Head of caudate nucleus (tissue), 42 donors: ENCODE measurements around the gene ZNF865.
A peak's percentile ranks its signal among the peaks of the same experiment; 100 is the strongest.
"Not testable (repeated sequence)": the region's sequence is repeated elsewhere in the genome, so short reads cannot be mapped to it uniquely, and the experiment has no call there.

Experiments used
- DNase-seq, 42 donors: peaks; one replicate each; pipeline versions ENCODE4 v3.0.0 to v3.0.0-alpha.2; 2020 to 2021; ENCODE audit warnings: mixed read lengths in 7 of 42
- intact Hi-C: fragments of 100-400 bp; cut with DNase I; formaldehyde crosslinking; loops from one replicate; pipeline ENCODE4 v1.15.0; 2022

Gene ZNF865

DNA sequence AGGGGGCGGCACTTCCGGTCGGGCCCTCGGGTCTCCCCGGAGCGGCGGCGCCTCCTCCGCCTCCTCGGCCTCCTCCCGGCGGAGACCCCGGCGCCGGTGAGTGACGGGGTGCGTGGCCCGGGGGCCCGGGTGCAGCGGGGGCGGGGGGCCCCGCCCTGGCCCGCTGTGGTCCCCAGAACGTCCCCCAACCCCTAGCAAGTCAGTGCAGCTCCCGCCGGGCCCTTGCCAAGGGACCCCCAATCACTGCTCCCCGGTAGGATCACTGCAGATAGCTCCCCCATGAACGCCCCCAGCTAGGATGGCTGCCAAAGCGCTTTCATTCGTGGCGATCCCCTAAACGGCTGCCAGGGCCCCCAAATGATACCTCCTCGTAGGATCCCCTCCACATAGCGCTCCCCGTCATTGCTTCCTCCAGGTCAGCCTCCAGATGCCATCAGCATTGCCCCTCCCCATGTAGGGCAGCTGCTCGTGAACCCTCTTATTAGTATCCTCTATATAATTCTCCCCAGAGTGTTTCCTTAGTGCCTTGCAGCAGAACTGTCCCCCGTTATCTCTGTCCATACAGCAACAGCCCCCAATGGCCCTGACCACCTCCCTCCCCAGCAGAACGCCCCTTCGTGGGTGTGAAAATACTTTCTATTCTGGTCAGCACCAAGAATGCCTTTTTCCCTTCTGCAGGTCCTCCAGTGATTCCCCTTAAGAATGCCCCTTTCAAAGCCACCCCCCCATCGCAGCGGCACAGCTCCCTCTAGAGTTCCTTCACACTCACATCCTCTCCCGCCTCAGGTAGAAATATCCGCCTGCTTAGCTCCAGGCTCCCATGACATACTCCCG, at the start of gene ZNF865:
Gene ZNF865 (plus strand): TSS at position 11 of the 834 bp plus-strand sequence. CDS start 7,972 bp downstream, outside the sequence.
- intact Hi-C loops, result no loop called here
- DNase-seq, result peak; percentile 43 to 92 (median 78)

DNA sequence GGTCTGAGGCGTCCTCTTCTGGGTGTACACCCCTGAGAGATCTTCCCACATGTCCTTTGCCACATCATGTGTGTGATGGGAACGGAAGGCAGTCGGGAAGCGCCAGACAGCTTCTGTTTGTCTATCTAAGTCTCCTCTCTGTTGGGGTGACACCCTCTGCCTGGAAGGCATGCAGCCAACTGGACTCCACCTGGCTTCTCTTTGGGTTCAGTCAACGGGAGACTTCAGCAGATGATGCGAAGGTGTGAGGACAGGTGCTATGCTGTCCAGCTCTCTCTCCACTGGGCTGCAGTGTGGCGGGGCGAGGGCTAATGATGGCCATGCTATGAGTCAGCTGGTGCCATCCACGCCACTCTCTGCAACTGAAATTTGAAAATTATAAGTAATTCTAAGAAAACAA, 45.8 kb upstream of the ZNF865 start:
- no peak for DNase-seq
- intact Hi-C loops, result no loop called here

DNA sequence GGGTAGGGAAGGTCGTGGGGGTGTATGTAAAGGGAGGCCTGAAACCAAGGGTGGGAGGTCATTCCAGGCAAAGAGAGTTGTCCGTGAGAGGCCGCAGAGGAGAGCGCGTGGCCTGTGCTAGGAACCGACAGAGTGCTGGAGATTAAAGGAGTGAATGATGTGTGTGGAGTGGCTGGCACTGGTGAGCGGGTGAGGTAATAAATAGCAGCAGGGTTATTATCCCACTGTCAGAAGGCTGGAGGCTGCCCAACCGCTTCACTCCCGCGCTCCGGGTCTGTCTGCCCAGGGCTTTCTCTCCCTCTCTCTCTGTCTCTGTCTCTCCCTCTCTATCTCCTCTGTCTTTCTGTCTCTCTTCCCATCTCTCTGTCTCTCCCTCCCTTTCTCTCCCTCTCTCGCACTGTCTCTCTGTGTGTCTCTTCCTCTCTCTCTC, 42.2 kb upstream of the ZNF865 start:
- intact Hi-C loops, result no loop called here
- DNase-seq, result no peak

GRCh38 chr19:55566823-55567222, 38.6 kb upstream of the ZNF865 start:
- DNase-seq, result no peak
- intact Hi-C loops, result no loop called here

DNA sequence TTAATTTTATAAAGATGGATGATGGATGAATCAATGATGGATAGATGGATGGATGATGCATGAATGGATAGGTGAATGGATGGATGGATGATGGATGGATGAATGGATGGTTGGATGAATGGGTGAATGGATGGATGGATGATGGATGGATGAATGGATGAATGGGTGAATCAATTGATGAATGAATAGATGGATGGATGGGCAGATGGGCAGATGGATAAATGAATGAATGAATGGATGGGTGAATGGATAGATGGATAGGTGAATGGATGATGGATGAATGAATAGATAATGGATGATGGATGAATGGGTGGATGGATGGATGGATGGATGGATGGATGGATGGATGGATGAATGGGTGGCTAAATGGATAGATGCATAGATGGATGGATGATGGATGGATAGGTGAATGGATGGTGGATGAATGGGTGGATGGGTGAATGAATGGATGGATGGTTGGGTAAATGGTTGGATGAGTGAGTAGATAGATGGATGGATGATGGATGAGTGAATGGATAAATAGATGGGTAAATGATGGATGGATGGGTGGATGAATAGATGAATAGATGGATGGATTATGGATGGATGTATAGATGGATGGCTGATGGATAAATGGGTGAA, 37.6 kb upstream of the ZNF865 start:
- intact Hi-C loops, result no loop called here
- no peak for DNase-seq

GRCh38 chr19:55569477-55569876, 36.0 kb upstream of the ZNF865 start:
- not testable (repeated sequence) for DNase-seq

DNA sequence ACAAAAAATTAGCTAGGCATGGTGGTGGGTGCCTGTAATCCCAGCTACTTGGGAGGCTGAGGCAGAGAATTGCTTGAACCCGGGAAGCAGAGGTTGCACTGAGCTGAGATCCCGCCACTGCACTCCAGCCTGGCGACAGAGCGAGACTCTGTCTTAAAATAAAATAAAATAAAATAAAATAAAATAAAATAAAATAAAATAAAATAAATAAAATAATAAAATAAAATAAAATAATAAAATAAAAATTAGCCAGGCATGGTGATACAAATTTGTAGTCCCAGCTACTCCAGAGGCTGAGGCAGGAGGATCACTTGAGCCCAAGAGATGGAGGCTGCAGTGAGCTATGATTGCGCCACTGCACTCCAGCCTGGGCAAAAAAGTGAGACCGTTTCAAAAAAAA, 31.5 kb upstream of the ZNF865 start:
- intact Hi-C loops, DNase-seq: not testable (repeated sequence)

More at GRCh38 chr19:55569477-55569876, 36.0 kb upstream of the ZNF865 start:
- intact Hi-C loops, result not testable (repeated sequence)

DNA sequence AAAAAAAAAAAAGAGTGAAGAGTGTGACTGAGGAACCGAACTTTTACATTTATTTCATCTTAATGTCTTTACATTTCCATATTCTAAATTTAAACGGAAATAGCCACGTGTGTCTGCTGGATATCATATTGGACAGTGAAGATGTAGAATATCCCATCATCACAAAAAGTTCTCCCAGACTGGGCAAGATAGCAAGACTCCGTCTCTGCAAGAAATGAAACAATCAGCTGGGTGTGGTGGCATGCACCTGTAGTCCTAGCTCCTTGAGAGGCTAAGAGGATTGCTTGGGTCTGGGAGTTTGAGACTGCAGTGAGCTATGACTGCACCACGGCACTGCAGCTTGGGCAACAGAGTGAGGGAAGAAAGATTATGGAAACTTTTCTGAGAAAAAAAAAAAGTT, 28.7 kb upstream of the ZNF865 start:
- DNase-seq, result no peak
- intact Hi-C loops, result no loop called here

- no peak for DNase-seq
- intact Hi-C loops, result no loop called here
These were observed 27.3 kb upstream of the ZNF865 start for GRCh38 chr19:55578031-55578760.

GRCh38 chr19:55578761-55579747, 26.4 kb upstream of the ZNF865 start:
- DNase-seq, result no peak
- intact Hi-C loops, result no loop called here

GRCh38 chr19:55579766-55580621, 25.5 kb upstream of the ZNF865 start:
- DNase-seq, result peak in 8 of 42 donors; percentile 10 to 42 (median 25)
- intact Hi-C loops, result no loop called here

- peak; percentile 81 to 96 (median 92) for DNase-seq
- intact Hi-C loops, result no loop called here
These were observed 24.8 kb upstream of the ZNF865 start, which contains the start of gene ZNF579 for GRCh38 chr19:55580628-55581144. TSS of gene ZNF579 (minus strand) at chr19:55580848. CDS start at chr19:55579639, 1,209 bp downstream.

GRCh38 chr19:55581145-55581822, 24.2 kb upstream of the ZNF865 start:
- intact Hi-C loops, result no loop called here
- DNase-seq, result no peak

GRCh38 chr19:55581823-55582223, 23.6 kb upstream of the ZNF865 start:
- intact Hi-C loops, result no loop called here
- DNase-seq, result no peak

GRCh38 chr19:55582284-55582683, 23.2 kb upstream of the ZNF865 start:
- intact Hi-C loops, DNase-seq: not testable (repeated sequence)

DNA sequence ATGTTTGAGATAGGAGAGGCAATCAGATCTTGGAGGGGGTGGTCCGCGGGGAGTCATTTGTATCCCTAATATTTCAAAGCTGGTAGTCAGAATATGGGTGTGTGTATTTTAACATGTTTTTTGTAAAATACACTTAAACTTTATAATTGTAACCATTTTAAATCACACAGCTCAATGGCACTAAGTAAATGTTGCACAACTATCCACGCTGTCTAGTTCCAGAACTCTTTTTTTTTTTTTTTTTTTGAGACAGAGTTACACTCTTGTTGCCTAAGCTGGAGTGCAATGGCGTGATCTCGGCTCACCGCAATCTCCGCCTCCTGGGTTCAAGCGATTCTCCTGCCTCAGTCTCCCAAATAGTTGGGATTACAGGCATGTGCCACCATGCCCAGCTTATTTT, 21.6 kb upstream of the ZNF865 start:
- DNase-seq, intact Hi-C loops: not testable (repeated sequence)

DNA sequence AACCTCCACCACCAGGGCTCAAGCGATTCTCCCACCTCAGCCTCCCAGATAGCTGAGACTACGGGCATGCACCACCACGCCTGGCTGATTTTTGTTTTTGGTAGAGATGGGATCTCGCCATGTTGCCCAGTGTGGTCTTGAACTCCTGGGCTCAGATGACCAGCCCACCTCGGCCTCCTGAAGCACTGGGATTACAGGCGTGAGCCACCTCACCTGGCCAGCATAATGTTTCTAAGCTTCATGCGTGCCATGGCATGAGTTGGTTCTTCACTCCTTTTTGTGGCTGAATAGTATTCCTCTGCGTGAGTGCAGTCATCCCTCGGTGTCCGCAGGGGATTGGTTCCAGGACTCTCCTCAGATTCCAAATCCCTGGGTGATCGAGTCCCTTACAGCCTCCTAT, 20.6 kb upstream of the ZNF865 start:
- intact Hi-C loops, result no loop called here
- no peak for DNase-seq
